AG04449 (cell line): ENCODE measurements around the gene CEP41.

Experiments used
- CTCF ChIA-PET: fragments of 350-600 bp; formaldehyde crosslinking; extraction: SDS; loops from one replicate; lab custom pipeline; 2021; ENCODE audit warnings: antibody characterized with exemption; lab: Yijun Ruan, JAX
- POLR2A ChIA-PET: fragments of 400-600, 350-600 bp; formaldehyde crosslinking; extraction: SDS; loops from one replicate; lab custom pipeline; 2020; ENCODE audit warnings: antibody characterized with exemption, inconsistent platforms; lab: Yijun Ruan, JAX
- DNase-seq: peaks from one replicate; pipeline ENCODE4 v3.0.0-alpha.2; 2010; ENCODE audit warnings: low read depth, low spot score
- H3K4me3 ChIP-seq: 2 replicates; pipeline ENCODE4 v1.5.1; 2011; ENCODE audit warnings: low read depth, mild to moderate bottlenecking, control low read depth, low read length
- CTCF ChIP-seq: IDR thresholded peaks from one replicate; pipeline ENCODE4 v1.5.1; 2011; ENCODE audit warnings: mild to moderate bottlenecking, moderate library complexity, low read length, control low read depth, inconsistent platforms; ENCODE audit not compliant: insufficient read depth; ENCODE audit errors: missing control alignments

Gene CEP41

GRCh38 chr7:130486114-130486953 is 45.5 kb upstream of the CEP41 start:
- TF ChIP-seq CTCF = no peak
- no peak overlapping the region for H3K4me3 ChIP-seq
- ChIA-PET CTCF (no interaction called here), POLR2A (no interaction called here)
- DNase-seq = no peak

- ChIA-PET POLR2A (no interaction called here), CTCF (no interaction called here)
- TF ChIP-seq CTCF = no peak
- no peak for DNase-seq
- H3K4me3 ChIP-seq = no peak overlapping the region
Observed at GRCh38 chr7:130485734-130486113, 44.9 kb upstream of the CEP41 start.

GRCh38 chr7:130483031-130483430 is 42.2 kb upstream of the CEP41 start:
- ChIA-PET POLR2A (no interaction called here), CTCF (no interaction called here)
- no peak overlapping the region for H3K4me3 ChIP-seq
- TF ChIP-seq CTCF = no peak
- DNase-seq = no peak

- H3K4me3 ChIP-seq = no peak overlapping the region
- no peak for DNase-seq
- CTCF ChIA-PET = no interaction called here
- POLR2A ChIA-PET = no interaction called here
- TF ChIP-seq CTCF = no peak
Observed at GRCh38 chr7:130481898-130482297, 41.1 kb upstream of the CEP41 start.

- H3K4me3 ChIP-seq = no peak overlapping the region
- no peak for DNase-seq
- CTCF ChIA-PET = no interaction called here
- POLR2A ChIA-PET = no interaction called here
- TF ChIP-seq CTCF = no peak
Observed at GRCh38 chr7:130479716-130480400, 39.0 kb upstream of the CEP41 start.

GRCh38 chr7:130478991-130479390 is 38.2 kb upstream of the CEP41 start:
- DNase-seq = no peak
- ChIA-PET CTCF (no interaction called here), POLR2A (no interaction called here)
- H3K4me3 ChIP-seq = no peak overlapping the region
- TF ChIP-seq CTCF = no peak
